VCaP (cell line): ENCODE data around the gene ZFYVE9.
A peak's percentile ranks its signal among the peaks of the same experiment; 100 is the strongest.

Source experiments
- H3K27ac ChIP-seq: fragments of 450-650 bp; 2 replicates; pipeline ENCODE4 v1.5.1; 2017
- CTCF ChIP-seq: fragments of 450-650 bp; conservative IDR thresholded peaks from 2 replicates; pipeline ENCODE4 v1.5.1; 2017; ENCODE audit warnings: mild to moderate bottlenecking, moderate library complexity

The ZFYVE9 gene

GRCh38 chr1:52360595-52360968 lies 218.7 kb downstream of the ZFYVE9 start:
- TF ChIP-seq CTCF: no peak
- H3K27ac ChIP-seq: no peak overlapping the region

GRCh38 chr1:52364235-52364839 lies 222.4 kb downstream of the ZFYVE9 start:
- no peak for TF ChIP-seq CTCF
- H3K27ac ChIP-seq: peak overlapping the region; percentile 89

- no peak for TF ChIP-seq CTCF
- peak overlapping the region; percentile 89 for H3K27ac ChIP-seq
These were observed 223.3 kb downstream of the ZFYVE9 start for GRCh38 chr1:52365071-52365745.

- peak within 1 kb of the TSS; percentile 89 for H3K27ac ChIP-seq
- TF ChIP-seq CTCF: no peak; the same call in 1 of the 2 replicates
These were observed 224.0 kb downstream of the ZFYVE9 start, which contains the start of gene CC2D1B for GRCh38 chr1:52365746-52366516. Gene CC2D1B (minus strand): TSS chr1:52366205. CDS start chr1:52364620, 1,585 bp downstream.

GRCh38 chr1:52366517-52366827 lies 224.6 kb downstream of the ZFYVE9 start:
- peak overlapping the region; percentile 89 for H3K27ac ChIP-seq

GRCh38 chr1:52367272-52367671 lies 225.4 kb downstream of the ZFYVE9 start:
- no peak for TF ChIP-seq CTCF

More at GRCh38 chr1:52366517-52366827, 224.6 kb downstream of the ZFYVE9 start:
- TF ChIP-seq CTCF: no peak

More at GRCh38 chr1:52367272-52367671, 225.4 kb downstream of the ZFYVE9 start:
- peak overlapping the region; percentile 89 for H3K27ac ChIP-seq
